ENCODE results near the gene ARHGAP27. TPM values are rescaled to one million over a fixed set of nuclear protein-coding genes. Genes with fewer than 3 reads are reported as not detected.
A peak's percentile ranks its signal among the peaks of the same experiment; 100 is the strongest.

Gene ARHGAP27
- total and polyA plus RNA-seq, 2 of the 13 experiments (the other 11 are each of a cell fraction or from before 2014, with no cell fraction given), result 15.5 to 18.9 TPM

DNA sequence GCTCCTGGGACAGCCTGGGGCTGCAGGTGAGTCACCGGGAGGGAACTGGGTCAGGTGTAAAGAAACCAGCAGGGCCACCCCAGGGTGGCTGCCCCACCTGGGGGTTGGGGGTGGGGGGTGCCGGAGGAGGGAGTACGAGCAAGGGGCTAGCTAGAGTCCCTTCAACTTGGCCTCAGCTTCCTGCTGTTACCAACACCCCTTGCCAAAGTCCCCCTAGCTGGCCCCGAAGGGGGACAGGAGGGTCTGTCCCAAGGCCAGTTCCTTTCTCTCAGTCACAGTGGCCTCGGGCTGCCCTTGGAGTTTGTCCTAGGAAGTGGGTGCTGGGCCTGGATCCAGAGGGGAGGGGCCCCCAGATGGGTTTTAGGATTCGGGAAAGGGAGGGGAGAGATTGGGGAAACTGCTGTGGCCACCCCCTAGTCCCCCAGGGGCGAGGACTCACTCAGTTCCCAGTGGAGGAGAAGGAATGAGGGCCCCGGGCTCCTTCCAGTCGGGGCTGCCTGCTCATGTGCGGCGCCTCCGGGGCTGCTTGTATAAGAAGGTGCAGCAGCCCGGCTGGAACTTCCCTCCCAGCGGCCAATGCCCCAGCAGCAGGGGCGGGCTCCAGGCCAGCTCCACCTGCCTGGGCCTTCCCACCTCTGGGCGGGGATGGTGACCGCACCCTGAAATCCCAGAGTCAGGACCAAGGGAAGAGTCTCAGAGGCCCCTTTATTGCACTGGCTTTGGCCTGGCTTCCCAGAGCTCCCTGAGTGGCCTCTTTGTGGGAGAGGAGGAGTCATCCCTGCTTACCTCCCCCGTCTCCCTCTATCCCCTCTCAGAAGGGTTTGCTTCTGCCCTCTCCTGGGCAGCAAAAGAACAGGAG lies 7.3 kb downstream of the ARHGAP27 start (continued):
- TF ChIP-seq MED8 (CRISPR knock-in tag; IDR thresholded peaks at IDR 0.05; ENCODE audit: insufficient replicate concordance) (no peak), MTF1 (CRISPR knock-in tag; IDR thresholded peaks at IDR 0.05) (0 out of 2 replicates have a peak, but pooled peaks have one; percentile 28), ELF4 (CRISPR knock-in tag; IDR thresholded peaks at IDR 0.05; ENCODE audit: borderline replicate concordance) (no peak), SUZ12 (IDR thresholded peaks at IDR 0.05; ENCODE audit: low read depth, low read length) (no peak), MLLT10 (CRISPR knock-in tag; IDR thresholded peaks at IDR 0.05) (no peak), SP5 (CRISPR knock-in tag; IDR thresholded peaks at IDR 0.05; ENCODE audit: borderline replicate concordance, low read depth) (peak; percentile 67; the same call in 1 of the 2 replicates), YY1 (IDR thresholded peaks at IDR 0.05; ENCODE audit: insufficient read depth, insufficient replicate concordance, low read depth, low read length) (no peak), ZNF572 (CRISPR knock-in tag; IDR thresholded peaks at IDR 0.05) (no peak), ZBTB8A (CRISPR knock-in tag; IDR thresholded peaks at IDR 0.05; ENCODE audit: borderline replicate concordance, low read depth) (no peak), FOXJ3 (CRISPR knock-in tag; IDR thresholded peaks at IDR 0.05; ENCODE audit: borderline replicate concordance) (no peak), CBX2 (IDR thresholded peaks at IDR 0.05; ENCODE audit: low read depth, low read length) (no peak), CBX2 (CRISPR knock-in tag; IDR thresholded peaks at IDR 0.05; ENCODE audit: low read depth) (no peak), ZNF644 (CRISPR knock-in tag; IDR thresholded peaks at IDR 0.05; ENCODE audit: low read depth) (0 out of 2 replicates have a peak, but pooled peaks have one; percentile 34), ZNF431 (CRISPR knock-in tag; IDR thresholded peaks at IDR 0.05; ENCODE audit: borderline replicate concordance, low read depth) (no peak)
- TF ChIP-seq, protein P1, sequence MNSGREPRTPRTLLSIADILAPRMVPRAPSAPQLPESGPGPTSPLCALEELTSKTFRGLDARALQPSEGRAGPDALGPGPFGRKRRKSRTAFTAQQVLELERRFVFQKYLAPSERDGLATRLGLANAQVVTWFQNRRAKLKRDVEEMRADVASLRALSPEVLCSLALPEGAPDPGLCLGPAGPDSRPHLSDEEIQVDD (CRISPR knock-in tag; IDR thresholded peaks at IDR 0.05; ENCODE audit: borderline replicate concordance), result no peak
- TF ChIP-seq, protein P2, sequence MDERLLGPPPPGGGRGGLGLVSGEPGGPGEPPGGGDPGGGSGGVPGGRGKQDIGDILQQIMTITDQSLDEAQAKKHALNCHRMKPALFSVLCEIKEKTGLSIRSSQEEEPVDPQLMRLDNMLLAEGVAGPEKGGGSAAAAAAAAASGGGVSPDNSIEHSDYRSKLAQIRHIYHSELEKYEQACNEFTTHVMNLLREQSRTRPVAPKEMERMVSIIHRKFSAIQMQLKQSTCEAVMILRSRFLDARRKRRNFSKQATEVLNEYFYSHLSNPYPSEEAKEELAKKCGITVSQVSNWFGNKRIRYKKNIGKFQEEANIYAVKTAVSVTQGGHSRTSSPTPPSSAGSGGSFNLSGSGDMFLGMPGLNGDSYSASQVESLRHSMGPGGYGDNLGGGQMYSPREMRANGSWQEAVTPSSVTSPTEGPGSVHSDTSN (CRISPR knock-in tag; IDR thresholded peaks at IDR 0.05), result no peak
- TF ChIP-seq, protein P3, sequence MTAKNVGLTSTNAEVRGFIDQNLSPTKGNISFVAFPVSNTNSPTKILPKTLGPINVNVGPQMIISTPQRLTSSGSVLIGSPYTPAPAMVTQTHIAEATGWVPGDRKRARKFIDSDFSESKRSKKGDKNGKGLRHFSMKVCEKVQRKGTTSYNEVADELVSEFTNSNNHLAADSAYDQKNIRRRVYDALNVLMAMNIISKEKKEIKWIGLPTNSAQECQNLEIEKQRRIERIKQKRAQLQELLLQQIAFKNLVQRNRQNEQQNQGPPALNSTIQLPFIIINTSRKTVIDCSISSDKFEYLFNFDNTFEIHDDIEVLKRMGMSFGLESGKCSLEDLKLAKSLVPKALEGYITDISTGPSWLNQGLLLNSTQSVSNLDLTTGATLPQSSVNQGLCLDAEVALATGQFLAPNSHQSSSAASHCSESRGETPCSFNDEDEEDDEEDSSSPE (CRISPR knock-in tag; IDR thresholded peaks at IDR 0.05), result peak; percentile 60; the same call in 1 of the 2 replicates
- TF ChIP-seq, protein P4, sequence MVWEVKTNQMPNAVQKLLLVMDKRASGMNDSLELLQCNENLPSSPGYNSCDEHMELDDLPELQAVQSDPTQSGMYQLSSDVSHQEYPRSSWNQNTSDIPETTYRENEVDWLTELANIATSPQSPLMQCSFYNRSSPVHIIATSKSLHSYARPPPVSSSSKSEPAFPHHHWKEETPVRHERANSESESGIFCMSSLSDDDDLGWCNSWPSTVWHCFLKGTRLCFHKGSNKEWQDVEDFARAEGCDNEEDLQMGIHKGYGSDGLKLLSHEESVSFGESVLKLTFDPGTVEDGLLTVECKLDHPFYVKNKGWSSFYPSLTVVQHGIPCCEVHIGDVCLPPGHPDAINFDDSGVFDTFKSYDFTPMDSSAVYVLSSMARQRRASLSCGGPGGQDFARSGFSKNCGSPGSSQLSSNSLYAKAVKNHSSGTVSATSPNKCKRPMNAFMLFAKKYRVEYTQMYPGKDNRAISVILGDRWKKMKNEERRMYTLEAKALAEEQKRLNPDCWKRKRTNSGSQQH (CRISPR knock-in tag; IDR thresholded peaks at IDR 0.05; ENCODE audit: low read depth), result no peak
- TF ChIP-seq, protein P5, sequence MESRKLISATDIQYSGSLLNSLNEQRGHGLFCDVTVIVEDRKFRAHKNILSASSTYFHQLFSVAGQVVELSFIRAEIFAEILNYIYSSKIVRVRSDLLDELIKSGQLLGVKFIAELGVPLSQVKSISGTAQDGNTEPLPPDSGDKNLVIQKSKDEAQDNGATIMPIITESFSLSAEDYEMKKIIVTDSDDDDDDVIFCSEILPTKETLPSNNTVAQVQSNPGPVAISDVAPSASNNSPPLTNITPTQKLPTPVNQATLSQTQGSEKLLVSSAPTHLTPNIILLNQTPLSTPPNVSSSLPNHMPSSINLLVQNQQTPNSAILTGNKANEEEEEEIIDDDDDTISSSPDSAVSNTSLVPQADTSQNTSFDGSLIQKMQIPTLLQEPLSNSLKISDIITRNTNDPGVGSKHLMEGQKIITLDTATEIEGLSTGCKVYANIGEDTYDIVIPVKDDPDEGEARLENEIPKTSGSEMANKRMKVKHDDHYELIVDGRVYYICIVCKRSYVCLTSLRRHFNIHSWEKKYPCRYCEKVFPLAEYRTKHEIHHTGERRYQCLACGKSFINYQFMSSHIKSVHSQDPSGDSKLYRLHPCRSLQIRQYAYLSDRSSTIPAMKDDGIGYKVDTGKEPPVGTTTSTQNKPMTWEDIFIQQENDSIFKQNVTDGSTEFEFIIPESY (CRISPR knock-in tag; IDR thresholded peaks at IDR 0.05), result peak; percentile 72; the same call in 1 of the 2 replicates
- TF ChIP-seq, protein P6, sequence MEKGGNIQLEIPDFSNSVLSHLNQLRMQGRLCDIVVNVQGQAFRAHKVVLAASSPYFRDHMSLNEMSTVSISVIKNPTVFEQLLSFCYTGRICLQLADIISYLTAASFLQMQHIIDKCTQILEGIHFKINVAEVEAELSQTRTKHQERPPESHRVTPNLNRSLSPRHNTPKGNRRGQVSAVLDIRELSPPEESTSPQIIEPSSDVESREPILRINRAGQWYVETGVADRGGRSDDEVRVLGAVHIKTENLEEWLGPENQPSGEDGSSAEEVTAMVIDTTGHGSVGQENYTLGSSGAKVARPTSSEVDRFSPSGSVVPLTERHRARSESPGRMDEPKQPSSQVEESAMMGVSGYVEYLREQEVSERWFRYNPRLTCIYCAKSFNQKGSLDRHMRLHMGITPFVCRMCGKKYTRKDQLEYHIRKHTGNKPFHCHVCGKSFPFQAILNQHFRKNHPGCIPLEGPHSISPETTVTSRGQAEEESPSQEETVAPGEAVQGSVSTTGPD (CRISPR knock-in tag; IDR thresholded peaks at IDR 0.05), result no peak

All from HepG2 (cell line).